Progenitor cell of endocrine pancreas (in vitro differentiated cells): ENCODE measurements around the gene STIM2. TPM values are rescaled to one million over a fixed set of nuclear protein-coding genes. Genes with fewer than 3 reads are reported as not detected.
"Not testable (repeated sequence)": the region's sequence is repeated elsewhere in the genome, so short reads cannot be mapped to it uniquely, and the experiment has no call there.

Source experiments
- DNase-seq: peaks from one replicate; pipeline ENCODE4 v3.0.0; 2021; ENCODE audit warnings: low spot score; ENCODE audit not compliant: unreplicated experiment
- H3K27ac Mint-ChIP-seq: 2 replicates; pipeline ENCODE4 v1.8.0; 2021; ENCODE audit warnings: mild to moderate bottlenecking, moderate library complexity, mixed read lengths
- H3K27me3 Mint-ChIP-seq: 2 replicates; pipeline ENCODE4 v1.8.0; 2021; ENCODE audit warnings: mixed read lengths
- H3K36me3 Mint-ChIP-seq: 2 replicates; pipeline ENCODE4 v1.8.0; 2022; ENCODE audit warnings: mixed read lengths; ENCODE audit not compliant: insufficient read depth
- H3K4me1 Mint-ChIP-seq: 2 replicates; pipeline ENCODE4 v1.8.0; 2021; ENCODE audit warnings: low read depth, mixed read lengths
- H3K4me3 Mint-ChIP-seq: 2 replicates; pipeline ENCODE4 v1.8.0; 2021; ENCODE audit warnings: low read depth, mild to moderate bottlenecking, moderate library complexity, mixed read lengths
- H3K9me3 Mint-ChIP-seq: 2 replicates; pipeline ENCODE4 v1.8.0; 2021; ENCODE audit warnings: low read depth, mixed read lengths
- CTCF ChIP-seq: fragments of 200-600 bp; sonication (generic); IDR thresholded peaks from one replicate; pipeline ENCODE4 v1.5.0; 2021; ENCODE audit warnings: antibody characterized with exemption, mild to moderate bottlenecking; ENCODE audit not compliant: unreplicated experiment
- total RNA-seq: library from RNA; stranded (reverse); gene quantifications from 2 replicates; pipeline ENCODE4 v1.2.1, GENCODE V29; 2021

STIM2 gene
- total RNA-seq, 1 donor from 2014 or later: 48.7 TPM

- Mint-ChIP-seq H3K27ac (no peak overlapping the region), H3K9me3 (peaks cover 11% of the 10 kb centered on the region), H3K27me3 (no peaks in the 10 kb centered on the region), H3K4me1 (peaks cover 4% of the 10 kb centered on the region), H3K4me3 (no peak overlapping the region), H3K36me3 (peaks cover 2% of the 10 kb centered on the region)
- no peak for DNase-seq
- TF ChIP-seq CTCF: no peak
Measured at GRCh38 chr4:26822546-26822945, 38.1 kb upstream of the STIM2 start.

GRCh38 chr4:26822974-26823373 is 37.7 kb upstream of the STIM2 start:
- H3K9me3 Mint-ChIP-seq: peaks cover 11% of the 10 kb centered on the region
- DNase-seq, H3K4me3 Mint-ChIP-seq: not testable (repeated sequence)

GRCh38 chr4:26823583-26823982 is 37.1 kb upstream of the STIM2 start:
- Mint-ChIP-seq H3K4me1 (peaks cover 4% of the 10 kb centered on the region), H3K9me3 (peaks cover 11% of the 10 kb centered on the region), H3K4me3 (no peak overlapping the region), H3K27ac (no peak overlapping the region), H3K27me3 (no peaks in the 10 kb centered on the region), H3K36me3 (peaks cover 2% of the 10 kb centered on the region)
- no peak for DNase-seq
- no peak for TF ChIP-seq CTCF

More at GRCh38 chr4:26822974-26823373, 37.7 kb upstream of the STIM2 start:
- not testable (repeated sequence) for H3K27me3 Mint-ChIP-seq, H3K36me3 Mint-ChIP-seq, H3K27ac Mint-ChIP-seq, H3K4me1 Mint-ChIP-seq

- TF ChIP-seq CTCF: no peak
- Mint-ChIP-seq H3K4me3 (no peak overlapping the region), H3K4me1 (peaks cover 12% of the 10 kb centered on the region), H3K36me3 (peaks cover 1% of the 10 kb centered on the region), H3K9me3 (peaks cover 11% of the 10 kb centered on the region), H3K27me3 (no peaks in the 10 kb centered on the region), H3K27ac (peak overlapping the region; percentile 41)
- no peak for DNase-seq
Measured at GRCh38 chr4:26824667-26825066, 36.0 kb upstream of the STIM2 start.

- no peak overlapping the region for H3K27ac Mint-ChIP-seq
- H3K4me3 Mint-ChIP-seq: no peak overlapping the region
- no peak for TF ChIP-seq CTCF
- peaks cover 12% of the 10 kb centered on the region for H3K4me1 Mint-ChIP-seq
- DNase-seq: no peak
- H3K36me3 Mint-ChIP-seq: no peaks in the 10 kb centered on the region
- peaks cover 11% of the 10 kb centered on the region for H3K9me3 Mint-ChIP-seq
- no peaks in the 10 kb centered on the region for H3K27me3 Mint-ChIP-seq
Measured at GRCh38 chr4:26826721-26827120, 33.9 kb upstream of the STIM2 start.

- not testable (repeated sequence) for H3K27ac Mint-ChIP-seq, DNase-seq, H3K36me3 Mint-ChIP-seq, H3K4me3 Mint-ChIP-seq, H3K27me3 Mint-ChIP-seq
- peaks cover 12% of the 10 kb centered on the region for H3K4me1 Mint-ChIP-seq
- H3K9me3 Mint-ChIP-seq: peaks cover 11% of the 10 kb centered on the region
Measured at GRCh38 chr4:26827336-26827735, 33.3 kb upstream of the STIM2 start.
